BLaER1 (cell line): ENCODE data around the gene ALX4.

Experiments used
- H3K27ac ChIP-seq: shearing (Covaris generic); formaldehyde crosslinking; 2 replicates; pipeline ENCODE4 v1.8.1; 2022
- H3K27me3 ChIP-seq: shearing (Covaris generic); formaldehyde crosslinking; 2 replicates; pipeline ENCODE4 v1.8.1; 2022
- H3K36me3 ChIP-seq: shearing (Covaris generic); formaldehyde crosslinking; 2 replicates; pipeline ENCODE4 v1.8.1; 2022
- H3K4me1 ChIP-seq: shearing (Covaris generic); formaldehyde crosslinking; 2 replicates; pipeline ENCODE4 v1.8.1; 2022
- H3K4me2 ChIP-seq: shearing (Covaris generic); formaldehyde crosslinking; 2 replicates; pipeline ENCODE4 v1.8.1; 2022
- H3K4me3 ChIP-seq: shearing (Covaris generic); formaldehyde crosslinking; 2 replicates; pipeline ENCODE4 v1.8.1; 2022
- H3K9ac ChIP-seq: shearing (Covaris generic); formaldehyde crosslinking; 2 replicates; pipeline ENCODE4 v1.8.1; 2022
- H3K9me3 ChIP-seq: shearing (Covaris generic); formaldehyde crosslinking; 2 replicates; pipeline ENCODE4 v1.8.1; 2022
- H4K20me1 ChIP-seq: shearing (Covaris generic); formaldehyde crosslinking; 2 replicates; pipeline ENCODE4 v1.8.1; 2022
- Cebpa-rat ChIP-seq: shearing (Covaris generic); IDR thresholded peaks from 2 replicates; pipeline ENCODE4 v1.8.1; 2022

ALX4 gene

GRCh38 chr11:44281151-44281550 is 28.8 kb downstream of the ALX4 start:
- H3K4me1 ChIP-seq: no peaks in the 10 kb centered on the region
- no peaks in the 10 kb centered on the region for H3K27me3 ChIP-seq
- H4K20me1 ChIP-seq: no peaks in the 10 kb centered on the region
- no peaks in the 10 kb centered on the region for H3K9me3 ChIP-seq
- no peaks in the 10 kb centered on the region for H3K36me3 ChIP-seq
- TF ChIP-seq Cebpa-rat: no peak
- H3K9ac ChIP-seq: no peak overlapping the region
- no peak overlapping the region for H3K27ac ChIP-seq
- no peak overlapping the region for H3K4me3 ChIP-seq
- no peak overlapping the region for H3K4me2 ChIP-seq

GRCh38 chr11:44280257-44280656 is 29.7 kb downstream of the ALX4 start:
- Histone ChIP-seq H3K9me3 (no peaks in the 10 kb centered on the region), H3K36me3 (no peaks in the 10 kb centered on the region), H3K27ac (no peak overlapping the region), H4K20me1 (no peaks in the 10 kb centered on the region), H3K9ac (no peak overlapping the region), H3K4me3 (no peak overlapping the region), H3K4me2 (no peak overlapping the region), H3K4me1 (no peaks in the 10 kb centered on the region), H3K27me3 (no peaks in the 10 kb centered on the region)
- TF ChIP-seq Cebpa-rat: no peak

DNA sequence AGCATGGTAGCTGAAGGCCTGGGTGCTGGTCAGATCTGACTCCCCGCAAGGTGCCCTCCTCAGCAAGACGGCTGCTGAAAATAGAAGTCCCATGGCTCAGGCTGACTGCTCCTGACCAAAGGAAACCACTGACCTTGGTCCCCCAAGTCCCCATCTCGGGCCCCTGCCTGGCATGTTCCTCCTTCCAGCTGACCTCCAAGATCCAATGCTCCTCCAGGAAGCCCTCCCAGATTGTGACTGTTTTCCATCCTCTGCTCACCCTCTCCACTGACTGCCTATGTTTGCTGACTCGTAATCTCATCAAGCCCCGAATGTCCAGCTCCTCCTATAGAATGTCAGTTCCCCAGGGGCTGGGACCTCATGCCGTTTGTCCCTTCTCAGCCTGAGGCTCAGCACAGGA is 30.5 kb downstream of the ALX4 start:
- no peak overlapping the region for H3K4me3 ChIP-seq

GRCh38 chr11:44277196-44278090 is 32.5 kb downstream of the ALX4 start:
- no peaks in the 10 kb centered on the region for H3K36me3 ChIP-seq
- H3K4me3 ChIP-seq: no peak overlapping the region
- no peak overlapping the region for H3K4me2 ChIP-seq

More for the DNA sequence above, 30.5 kb downstream of the ALX4 start:
- no peak for TF ChIP-seq Cebpa-rat
- Histone ChIP-seq H4K20me1 (no peaks in the 10 kb centered on the region), H3K27ac (no peak overlapping the region), H3K4me2 (no peak overlapping the region), H3K27me3 (no peaks in the 10 kb centered on the region), H3K9me3 (peaks cover 5% of the 10 kb centered on the region; the same call in 1 of the 2 replicates), H3K9ac (no peak overlapping the region), H3K36me3 (no peaks in the 10 kb centered on the region), H3K4me1 (no peaks in the 10 kb centered on the region)

GRCh38 chr11:44275961-44276550 is 33.9 kb downstream of the ALX4 start:
- no peaks in the 10 kb centered on the region for H4K20me1 ChIP-seq
- TF ChIP-seq Cebpa-rat: no peak
- H3K36me3 ChIP-seq: no peaks in the 10 kb centered on the region
- no peak overlapping the region for H3K4me3 ChIP-seq
- no peaks in the 10 kb centered on the region for H3K4me1 ChIP-seq
- H3K4me2 ChIP-seq: no peak overlapping the region
- no peak overlapping the region for H3K27ac ChIP-seq
- peaks cover 5% of the 10 kb centered on the region; the same call in 1 of the 2 replicates for H3K9me3 ChIP-seq
- H3K9ac ChIP-seq: no peak overlapping the region
- no peaks in the 10 kb centered on the region for H3K27me3 ChIP-seq

More at GRCh38 chr11:44277196-44278090, 32.5 kb downstream of the ALX4 start:
- H4K20me1 ChIP-seq: no peaks in the 10 kb centered on the region
- H3K27me3 ChIP-seq: no peaks in the 10 kb centered on the region
- H3K27ac ChIP-seq: no peak overlapping the region
- no peak for TF ChIP-seq Cebpa-rat
- H3K9me3 ChIP-seq: peaks cover 5% of the 10 kb centered on the region; the same call in 1 of the 2 replicates
- no peak overlapping the region for H3K9ac ChIP-seq
- no peaks in the 10 kb centered on the region for H3K4me1 ChIP-seq

DNA sequence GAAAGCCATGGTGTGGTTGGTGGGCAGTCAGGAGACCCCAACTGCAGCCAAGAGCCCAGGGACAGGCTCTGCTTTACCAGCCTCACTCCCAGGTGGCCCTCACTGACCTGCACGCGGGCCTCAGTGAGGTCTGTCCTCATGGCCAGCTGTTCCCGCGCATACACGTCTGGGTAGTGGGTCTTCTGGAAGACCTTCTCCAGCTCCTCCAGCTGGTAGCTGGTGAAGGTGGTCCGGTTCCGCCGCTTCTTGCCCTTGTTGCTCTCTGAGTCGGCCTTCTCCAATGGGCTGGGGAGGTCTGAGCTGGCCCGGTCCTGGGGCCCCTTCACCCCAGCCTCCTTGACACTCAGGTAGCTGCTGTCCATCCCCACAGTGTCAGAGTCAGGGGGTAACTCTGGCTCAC is 34.7 kb downstream of the ALX4 start:
- Histone ChIP-seq H3K4me2 (no peak overlapping the region), H3K27ac (no peak overlapping the region), H3K9ac (no peak overlapping the region), H3K36me3 (no peaks in the 10 kb centered on the region), H3K4me3 (no peak overlapping the region), H4K20me1 (no peaks in the 10 kb centered on the region), H3K4me1 (no peaks in the 10 kb centered on the region), H3K9me3 (peaks cover 5% of the 10 kb centered on the region; the same call in 1 of the 2 replicates), H3K27me3 (no peaks in the 10 kb centered on the region)
- TF ChIP-seq Cebpa-rat: no peak

- no peak for TF ChIP-seq Cebpa-rat
- H3K4me2 ChIP-seq: no peak overlapping the region
- H3K36me3 ChIP-seq: no peaks in the 10 kb centered on the region
- H4K20me1 ChIP-seq: no peaks in the 10 kb centered on the region
- no peaks in the 10 kb centered on the region for H3K27me3 ChIP-seq
- no peak overlapping the region for H3K9ac ChIP-seq
- H3K4me3 ChIP-seq: no peak overlapping the region
- peaks cover 5% of the 10 kb centered on the region; the same call in 1 of the 2 replicates for H3K9me3 ChIP-seq
- no peaks in the 10 kb centered on the region for H3K4me1 ChIP-seq
- H3K27ac ChIP-seq: no peak overlapping the region
Observed at GRCh38 chr11:44274404-44274803, 35.5 kb downstream of the ALX4 start.

GRCh38 chr11:44271286-44271685 is 38.7 kb downstream of the ALX4 start:
- Histone ChIP-seq H4K20me1 (no peaks in the 10 kb centered on the region), H3K27me3 (no peaks in the 10 kb centered on the region)

DNA sequence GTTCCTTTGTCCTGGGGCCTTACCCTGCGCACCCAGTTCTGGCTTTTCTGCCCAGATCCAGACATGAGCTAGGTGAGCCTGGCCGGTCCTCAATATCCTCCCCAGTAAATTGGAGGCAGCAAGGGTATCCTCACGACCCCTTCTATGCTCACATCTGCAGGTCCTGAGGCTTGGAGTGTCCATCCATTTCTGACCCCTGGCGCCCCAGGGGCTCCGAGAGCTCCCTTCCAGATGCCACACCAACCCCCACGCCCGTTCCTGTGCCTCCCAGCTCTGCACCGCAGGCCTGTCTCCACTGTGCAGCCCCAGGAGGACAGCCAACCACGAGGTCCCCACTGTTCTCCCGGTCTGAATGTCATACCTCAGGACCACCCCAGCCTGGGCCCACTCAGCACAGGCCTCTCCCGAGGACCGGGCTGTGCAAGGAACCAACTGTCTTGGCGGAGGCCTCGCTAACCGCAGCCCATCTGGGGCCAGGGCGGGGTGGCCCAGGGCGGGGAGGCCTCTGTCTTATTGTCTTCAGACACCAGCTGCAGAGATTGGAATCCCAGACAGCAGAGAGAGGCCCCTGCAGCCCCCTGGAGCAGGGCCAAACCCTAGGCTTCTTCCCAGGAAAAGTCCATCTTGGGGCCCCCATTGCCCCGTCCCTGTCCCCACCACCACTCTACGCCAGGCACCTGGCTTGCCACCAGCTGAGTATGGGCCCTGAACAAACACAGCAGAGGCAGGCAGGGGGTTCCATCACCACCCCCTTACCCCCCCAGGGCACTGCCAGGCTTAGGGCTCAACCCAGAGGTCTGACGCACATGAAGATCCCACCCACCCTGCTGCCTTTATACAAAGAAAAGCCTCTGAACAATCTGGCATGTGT is 39.3 kb downstream of the ALX4 start:
- no peaks in the 10 kb centered on the region for H3K27me3 ChIP-seq
- no peaks in the 10 kb centered on the region for H3K4me1 ChIP-seq
- peaks cover 5% of the 10 kb centered on the region; the same call in 1 of the 2 replicates for H3K9me3 ChIP-seq
- no peaks in the 10 kb centered on the region for H4K20me1 ChIP-seq
- H3K9ac ChIP-seq: no peak overlapping the region
- no peaks in the 10 kb centered on the region for H3K36me3 ChIP-seq
- H3K4me3 ChIP-seq: no peak overlapping the region
- no peak overlapping the region for H3K27ac ChIP-seq
- TF ChIP-seq Cebpa-rat: no peak
- H3K4me2 ChIP-seq: no peak overlapping the region

More at GRCh38 chr11:44271286-44271685, 38.7 kb downstream of the ALX4 start:
- H3K27ac ChIP-seq: no peak overlapping the region
- no peaks in the 10 kb centered on the region for H3K36me3 ChIP-seq
- no peak overlapping the region for H3K4me3 ChIP-seq
- H3K4me2 ChIP-seq: no peak overlapping the region
- no peak for TF ChIP-seq Cebpa-rat
- H3K4me1 ChIP-seq: no peaks in the 10 kb centered on the region
- H3K9me3 ChIP-seq: peaks cover 5% of the 10 kb centered on the region; the same call in 1 of the 2 replicates
- no peak overlapping the region for H3K9ac ChIP-seq
